ENCODE results near the gene SLC66A2. TPM values are rescaled to one million over a fixed set of nuclear protein-coding genes. Genes with fewer than 3 reads are reported as not detected.

Gene SLC66A2
- total and polyA plus RNA-seq, 2 donors (not counting 1 experiment from before 2014, with no cell fraction given): 44.4 to 45.1 TPM

GRCh38 chr18:79930020-79930642 is 21.3 kb downstream of the SLC66A2 start:
- H3K9me3 Mint-ChIP-seq (ENCODE audit: insufficient read depth): peaks cover 25% of the 10 kb centered on the region

More at GRCh38 chr18:79930020-79930642, 21.3 kb downstream of the SLC66A2 start:
- DNase-seq (no peak), ATAC-seq (ENCODE audit: low read depth) (no peak)
- peaks cover 3 to 52% (median 38%) of the 10 kb centered on the region in 3 donors for H3K9me3 ChIP-seq (ENCODE audit: control extremely low read depth in 1 of 3, control insufficient read depth in 2 of 3, insufficient read depth in 1 of 3, low read length in 2 of 3)
- H3K27me3 ChIP-seq (replicated peaks in 1 of 4; ENCODE audit: control extremely low read depth in 1 of 4, control insufficient read depth in 3 of 4, insufficient read depth in 4 of 4, low read length in 3 of 4): no peaks in the 10 kb centered on the region
- no peaks in the 10 kb centered on the region for H3K27me3 Mint-ChIP-seq
- no peak overlapping the region for H3K27ac Mint-ChIP-seq
- WGBS (ENCODE audit: insufficient coverage): no CpG with 5 or more reads among the region's 2 CpGs
- peaks cover 51% of the 10 kb centered on the region for H4K20me1 ChIP-seq (ENCODE audit: control insufficient read depth, insufficient read depth, low read length, poor library complexity, severe bottlenecking)
- H3K27ac ChIP-seq (ENCODE audit: low read length in 2 of 2): no peak overlapping the region
- H3K4me3 Mint-ChIP-seq: no peak overlapping the region
- ChIA-PET CTCF (interaction anchor here (0.6 kb wide), 1 partner anchor 184 kb away, joined by 3 read pairs; no protein-coding TSS in a partner anchor), POLR2A (no interaction called here)
- no peaks in the 10 kb centered on the region for H3K4me1 ChIP-seq (ENCODE audit: control insufficient read depth in 2 of 2, insufficient read depth in 2 of 2, low read length in 2 of 2)
- peaks cover 2% of the 10 kb centered on the region for H3K4me1 Mint-ChIP-seq
- H3K36me3 ChIP-seq (replicated peaks in 1 of 2; ENCODE audit: control extremely low read depth in 1 of 2, control insufficient read depth in 1 of 2, extremely low read depth in 1 of 2, insufficient read depth in 2 of 2, low read length in 1 of 2): peaks cover 3 to 48% of the 10 kb centered on the region in 2 experiments
- H3K9ac ChIP-seq (ENCODE audit: low read length): no peak overlapping the region
- H3K4me2 ChIP-seq (replicated peaks; ENCODE audit: low read depth, low read length, poor library complexity, severe bottlenecking): no peak overlapping the region
- no peak overlapping the region for H2AFZ ChIP-seq (ENCODE audit: insufficient read depth, low read depth, low read length, poor library complexity, severe bottlenecking)
- TF ChIP-seq CTCF (IDR thresholded peaks at IDR 0.05): no peak
- TF ChIP-seq EZH2 (IDR thresholded peaks at IDR 0.05; ENCODE audit: borderline replicate concordance, insufficient read depth, low read depth, low read length, poor library complexity, severe bottlenecking): no peak
- no peak overlapping the region for H3K4me3 ChIP-seq (ENCODE audit: control extremely low read depth in 1 of 5, extremely low read depth in 1 of 5, insufficient read depth in 1 of 5, low read depth in 2 of 5, low read length in 4 of 5)
- peaks cover 91% of the 10 kb centered on the region for H3K79me2 ChIP-seq (ENCODE audit: control insufficient read depth, insufficient read depth, low read length)
- intact Hi-C loops (cut with micrococcal nuclease): no loop called here

Measured in B cell (primary cell).